ENCODE data around the gene ACR. TPM values are rescaled to one million over a fixed set of nuclear protein-coding genes. Genes with fewer than 3 reads are reported as not detected.

Gene ACR
- total RNA-seq, 2 experiments from 2014 or later: not detected

GRCh38 chr22:50725597-50725996 is 12.4 kb upstream of the ACR start:
- no peaks in the 10 kb centered on the region for H3K4me1 Mint-ChIP-seq (ENCODE audit: low read depth)
- ChIA-PET POLR2A (interaction anchor here (1.0 kb wide), 1 partner anchor 186 kb away, joined by 3 read pairs; no protein-coding TSS in a partner anchor), CTCF (no interaction called here)
- no peaks in the 10 kb centered on the region for H3K36me3 Mint-ChIP-seq (ENCODE audit: low read depth)
- H3K27ac Mint-ChIP-seq: no peak overlapping the region
- H3K9me3 Mint-ChIP-seq: no peaks in the 10 kb centered on the region
- no peak for DNase-seq
- TF ChIP-seq CTCF (IDR thresholded peaks at IDR 0.05): no peak
- ATAC-seq: no peak
- no peak overlapping the region for H3K4me3 Mint-ChIP-seq
- no peaks in the 10 kb centered on the region for H3K27me3 Mint-ChIP-seq
- intact Hi-C loops (cut with micrococcal nuclease): no loop called here

DNA sequence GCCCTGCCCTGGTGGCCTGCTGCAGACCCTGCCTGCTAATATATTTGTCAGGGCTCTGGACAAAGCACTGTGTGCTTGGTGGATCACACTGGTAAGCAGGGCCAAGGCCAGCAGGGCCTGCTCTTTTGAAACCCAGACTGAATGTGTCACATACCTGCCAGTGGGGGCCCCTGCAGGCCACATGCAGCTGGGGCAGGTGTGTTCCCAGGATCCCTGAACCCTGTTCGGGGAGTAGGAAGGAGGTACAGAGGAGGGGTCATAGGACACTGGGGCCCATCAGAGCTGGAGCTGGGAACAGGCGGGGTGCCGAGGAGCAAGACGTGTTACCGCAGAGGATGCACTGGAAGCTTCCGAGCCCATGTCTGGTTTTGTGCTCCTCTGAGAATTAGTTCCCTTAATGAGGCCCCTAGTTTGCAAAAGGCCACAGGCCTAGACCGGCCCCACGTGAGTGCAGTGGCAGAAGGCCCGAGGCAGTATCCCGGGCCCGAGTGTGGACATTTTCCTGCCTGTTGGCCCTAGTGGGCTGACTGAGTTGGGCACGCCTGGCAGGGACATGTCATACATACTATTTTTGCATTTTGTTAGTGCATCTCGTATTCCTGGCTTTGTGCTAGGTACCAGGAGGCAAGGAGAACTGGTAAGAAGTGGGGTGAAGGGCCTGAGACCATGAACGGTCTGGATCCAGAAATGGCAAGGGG is 11.2 kb upstream of the ACR start:
- ATAC-seq (no peak), DNase-seq (no peak)
- H3K4me3 Mint-ChIP-seq: no peak overlapping the region
- no peaks in the 10 kb centered on the region for H3K36me3 Mint-ChIP-seq (ENCODE audit: low read depth)
- TF ChIP-seq CTCF (IDR thresholded peaks at IDR 0.05): no peak
- no peaks in the 10 kb centered on the region for H3K9me3 Mint-ChIP-seq
- ChIA-PET POLR2A (no interaction called here), CTCF (no interaction called here)
- no peaks in the 10 kb centered on the region for H3K4me1 Mint-ChIP-seq (ENCODE audit: low read depth)
- no peaks in the 10 kb centered on the region for H3K27me3 Mint-ChIP-seq
- H3K27ac Mint-ChIP-seq: no peak overlapping the region
- intact Hi-C loops (cut with micrococcal nuclease): no loop called here

DNA sequence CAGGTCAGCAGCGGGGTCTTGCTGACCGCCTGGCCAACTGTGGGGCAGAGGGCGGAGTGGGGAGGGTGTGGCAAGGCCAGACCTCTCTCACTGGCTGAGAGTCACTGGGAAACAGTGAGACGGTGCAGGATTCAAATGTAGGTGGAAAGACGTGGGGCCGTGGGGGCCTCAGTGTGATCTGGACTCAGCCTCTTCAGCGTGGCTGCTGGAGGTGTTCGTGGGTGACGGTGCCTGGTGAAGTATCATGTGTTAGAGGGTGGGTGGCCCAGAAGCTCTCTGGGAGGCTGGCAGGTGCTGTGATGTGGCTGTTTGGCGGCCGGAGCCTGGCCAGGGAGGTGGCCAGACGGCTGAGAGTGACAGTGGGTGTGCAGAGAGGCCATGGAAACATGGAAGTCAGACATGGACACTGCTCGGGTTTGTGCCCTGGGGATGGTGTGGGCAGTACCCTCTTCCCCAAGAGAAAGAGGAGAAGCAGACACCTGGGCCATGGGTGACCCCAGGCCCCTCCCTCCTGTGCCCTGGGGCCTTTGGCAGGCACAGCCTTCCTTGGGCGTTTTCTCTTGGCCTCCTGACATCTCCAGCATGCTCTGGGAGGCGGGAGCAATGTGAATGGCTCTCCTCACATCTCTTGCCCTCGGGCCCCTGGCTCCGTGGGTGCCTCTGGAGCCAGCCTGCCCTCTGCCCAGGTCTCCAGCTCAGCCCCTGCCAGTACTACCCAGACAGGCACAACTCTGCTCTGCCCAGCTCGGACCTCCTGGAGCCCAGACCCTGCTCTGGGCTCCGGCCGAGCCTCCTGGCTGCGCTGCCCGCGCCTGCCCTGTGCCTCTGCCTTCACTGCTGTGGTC is 10.1 kb upstream of the ACR start:
- ChIA-PET POLR2A (no interaction called here), CTCF (no interaction called here)
- H3K4me3 Mint-ChIP-seq: no peak overlapping the region
- H3K27ac Mint-ChIP-seq: no peak overlapping the region
- H3K27me3 Mint-ChIP-seq: no peaks in the 10 kb centered on the region
- ATAC-seq (no peak), DNase-seq (no peak)
- peaks cover 2% of the 10 kb centered on the region for H3K4me1 Mint-ChIP-seq (ENCODE audit: low read depth)
- intact Hi-C loops (cut with micrococcal nuclease): no loop called here
- no peak for TF ChIP-seq CTCF (IDR thresholded peaks at IDR 0.05)
- no peaks in the 10 kb centered on the region for H3K36me3 Mint-ChIP-seq (ENCODE audit: low read depth)
- H3K9me3 Mint-ChIP-seq: no peaks in the 10 kb centered on the region

GRCh38 chr22:50728523-50728931 is 9.5 kb upstream of the ACR start:
- DNase-seq: no peak
- H3K27me3 Mint-ChIP-seq: no peaks in the 10 kb centered on the region
- no peak overlapping the region for H3K4me3 Mint-ChIP-seq
- ChIA-PET CTCF (no interaction called here), POLR2A (no interaction called here)
- peaks cover 2% of the 10 kb centered on the region for H3K4me1 Mint-ChIP-seq (ENCODE audit: low read depth)
- H3K36me3 Mint-ChIP-seq (ENCODE audit: low read depth): no peaks in the 10 kb centered on the region
- ATAC-seq: no peak
- H3K9me3 Mint-ChIP-seq: no peaks in the 10 kb centered on the region
- TF ChIP-seq CTCF (IDR thresholded peaks at IDR 0.05): no peak
- intact Hi-C loops (cut with micrococcal nuclease): no loop called here
- H3K27ac Mint-ChIP-seq: no peak overlapping the region

- ChIA-PET CTCF (no interaction called here), POLR2A (no interaction called here)
- no peak for ATAC-seq
- no peaks in the 10 kb centered on the region for H3K36me3 Mint-ChIP-seq (ENCODE audit: low read depth)
- no peak for DNase-seq
- no peaks in the 10 kb centered on the region for H3K9me3 Mint-ChIP-seq
- no peak for TF ChIP-seq CTCF (IDR thresholded peaks at IDR 0.05)
- peaks cover 2% of the 10 kb centered on the region for H3K4me1 Mint-ChIP-seq (ENCODE audit: low read depth)
- H3K27me3 Mint-ChIP-seq: no peaks in the 10 kb centered on the region
- no peak overlapping the region for H3K4me3 Mint-ChIP-seq
- no peak overlapping the region for H3K27ac Mint-ChIP-seq
- intact Hi-C loops (cut with micrococcal nuclease): no loop called here
Measured at GRCh38 chr22:50729391-50730012, 8.5 kb upstream of the ACR start.

Measured in activated CD8-positive, alpha-beta T cell treated with anti-CD3 and anti-CD28 coated beads for 36 hours (primary cell).